Caki2 (cell line): Measurements from ENCODE around the gene KIRREL1. TPM values are rescaled to one million over a fixed set of nuclear protein-coding genes. Genes with fewer than 3 reads are reported as not detected.
"Not testable (repeated sequence)": the region's sequence is repeated elsewhere in the genome, so short reads cannot be mapped to it uniquely, and the experiment has no call there.

ENCODE experiments used
- DNase-seq: peaks from one replicate; pipeline ENCODE4 v3.0.0-alpha.2; 2015; ENCODE audit warnings: low read depth
- in situ Hi-C: cut with HindIII; loops from 2 replicates; pipeline ENCODE4 v1.10.0; 2016; ENCODE audit warnings: low sequenced_read_pairs, low pct_unique_long_range_greater_than_20kb, mixed read lengths
- total RNA-seq: library from RNA; depleted of rRNA; stranded (reverse); fragments of >200 nt; shearing (Covaris generic); gene quantifications from 2 replicates; pipeline ENCODE4 v1.2.3, GENCODE V29; 2014; ENCODE audit warnings: low replicate concordance

KIRREL1 gene
- total RNA-seq, 1 experiment from 2014 or later = 62.9 TPM

GRCh38 chr1:158107916-158108315, 114.5 kb downstream of the KIRREL1 start:
- DNase-seq = peak; percentile 45
- in situ Hi-C loops = no loop called here

GRCh38 chr1:158112994-158113758, 119.7 kb downstream of the KIRREL1 start:
- in situ Hi-C loops = no loop called here
- peak; percentile 57 for DNase-seq

- no peak for DNase-seq
- in situ Hi-C loops = no loop called here
These were observed 120.3 kb downstream of the KIRREL1 start for GRCh38 chr1:158113759-158114127.

GRCh38 chr1:158115126-158115525, 121.7 kb downstream of the KIRREL1 start:
- DNase-seq = no peak
- in situ Hi-C loops = no loop called here

- no peak for DNase-seq
- in situ Hi-C loops = no loop called here
These were observed 123.1 kb downstream of the KIRREL1 start for GRCh38 chr1:158116311-158117167.

- DNase-seq = no peak
- in situ Hi-C loops = no loop called here
These were observed 124.6 kb downstream of the KIRREL1 start for GRCh38 chr1:158117854-158118704.

GRCh38 chr1:158118713-158119402, 125.4 kb downstream of the KIRREL1 start:
- DNase-seq = no peak
- in situ Hi-C loops = no loop called here

GRCh38 chr1:158119976-158120653, 126.7 kb downstream of the KIRREL1 start:
- in situ Hi-C loops = loop anchor here (10.0 kb wide), 1 partner anchor 155 kb away; no protein-coding TSS in a partner anchor
- no peak for DNase-seq

GRCh38 chr1:158121604-158122254, 128.3 kb downstream of the KIRREL1 start:
- in situ Hi-C loops = loop anchor here (10.0 kb wide), 1 partner anchor 157 kb away; no protein-coding TSS in a partner anchor

GRCh38 chr1:158122833-158123388, 129.5 kb downstream of the KIRREL1 start:
- DNase-seq = peak; percentile 65
- in situ Hi-C loops = loop anchor here (10.0 kb wide), 1 partner anchor 158 kb away; no protein-coding TSS in a partner anchor

More at GRCh38 chr1:158121604-158122254, 128.3 kb downstream of the KIRREL1 start:
- DNase-seq = peak; percentile 46

GRCh38 chr1:158124034-158124433, 130.6 kb downstream of the KIRREL1 start:
- in situ Hi-C loops = loop anchor here (10.0 kb wide), 1 partner anchor 159 kb away; no protein-coding TSS in a partner anchor
- peak; percentile 85 for DNase-seq

- DNase-seq = peak; percentile 88
- in situ Hi-C loops = loop anchor here (10.0 kb wide), 1 partner anchor 160 kb away; no protein-coding TSS in a partner anchor
These were observed 131.6 kb downstream of the KIRREL1 start for GRCh38 chr1:158124999-158125398.

- in situ Hi-C loops = loop anchor here (10.0 kb wide), 1 partner anchor 162 kb away; no protein-coding TSS in a partner anchor
- no peak for DNase-seq
These were observed 133.0 kb downstream of the KIRREL1 start for GRCh38 chr1:158126425-158126824.

GRCh38 chr1:158128531-158128930, 135.1 kb downstream of the KIRREL1 start:
- in situ Hi-C loops = loop anchor here (10.0 kb wide), 1 partner anchor 164 kb away; no protein-coding TSS in a partner anchor
- DNase-seq = not testable (repeated sequence)

- no peak for DNase-seq
- in situ Hi-C loops = no loop called here
These were observed 137.8 kb downstream of the KIRREL1 start for GRCh38 chr1:158131217-158131616.

GRCh38 chr1:158140764-158141192, 147.3 kb downstream of the KIRREL1 start:
- in situ Hi-C loops = no loop called here

More at GRCh38 chr1:158140764-158141192, 147.3 kb downstream of the KIRREL1 start:
- no peak for DNase-seq
